SIG-M5 (cell line): ENCODE results near the gene MEIS1.

ENCODE experiments used
- DNase-seq: peaks from one replicate; lab custom pipeline; 2025; lab: John Stamatoyannopoulos, UW

MEIS1 gene

GRCh38 chr2:66443979-66444861 lies 9.3 kb downstream of the MEIS1 start:
- no peak for DNase-seq

- DNase-seq = no peak
Measured at GRCh38 chr2:66445076-66445924, 10.4 kb downstream of the MEIS1 start.

GRCh38 chr2:66445925-66446871 lies 11.3 kb downstream of the MEIS1 start:
- DNase-seq = no peak

GRCh38 chr2:66446941-66447340 lies 12.0 kb downstream of the MEIS1 start:
- no peak for DNase-seq

- no peak for DNase-seq
Measured at GRCh38 chr2:66447677-66448076, 12.8 kb downstream of the MEIS1 start.

- DNase-seq = no peak
Measured at GRCh38 chr2:66448136-66448991, 13.4 kb downstream of the MEIS1 start.

- DNase-seq = no peak
Measured at GRCh38 chr2:66452214-66452613, 17.3 kb downstream of the MEIS1 start.

GRCh38 chr2:66452917-66453316 lies 18.0 kb downstream of the MEIS1 start:
- DNase-seq = no peak

- DNase-seq = no peak
Measured at GRCh38 chr2:66455490-66455889, 20.6 kb downstream of the MEIS1 start.

- no peak for DNase-seq
Measured at GRCh38 chr2:66456183-66457041, 21.5 kb downstream of the MEIS1 start.

GRCh38 chr2:66457545-66457944 lies 22.6 kb downstream of the MEIS1 start:
- DNase-seq = no peak

GRCh38 chr2:66460031-66460430 lies 25.1 kb downstream of the MEIS1 start:
- DNase-seq = no peak

GRCh38 chr2:66461001-66461663 lies 26.2 kb downstream of the MEIS1 start:
- DNase-seq = no peak

- DNase-seq = no peak
Measured at GRCh38 chr2:66461664-66462500, 27.0 kb downstream of the MEIS1 start.

- no peak for DNase-seq
Measured at GRCh38 chr2:66462501-66462825, 27.5 kb downstream of the MEIS1 start.

- DNase-seq = no peak
Measured at GRCh38 chr2:66463206-66463755, 28.4 kb downstream of the MEIS1 start.

- no peak for DNase-seq
Measured at GRCh38 chr2:66464930-66465637, 30.2 kb downstream of the MEIS1 start.

- DNase-seq = no peak
Measured at GRCh38 chr2:66466433-66466832, 31.5 kb downstream of the MEIS1 start.
